Dendritic cell treated with granulocyte-macrophage colony-stimulating factor and Interleukin-4, amounts not matched to agents 40 ng/mL and 50 ng/mL, for 4 days (primary cell): ENCODE results near the gene LRRTM4.

Experiments
- H3K27ac Mint-ChIP-seq: one replicate; pipeline ENCODE4 v1.8.0; 2022; ENCODE audit warnings: mild to moderate bottlenecking, mixed read lengths
- H3K27me3 Mint-ChIP-seq: one replicate; pipeline ENCODE4 v1.8.0; 2022; ENCODE audit warnings: mild to moderate bottlenecking, mixed read lengths
- H3K36me3 Mint-ChIP-seq: one replicate; pipeline ENCODE4 v1.8.0; 2022; ENCODE audit warnings: low read depth, mixed read lengths
- H3K4me1 Mint-ChIP-seq: one replicate; pipeline ENCODE4 v1.8.0; 2022; ENCODE audit warnings: low read depth, mixed read lengths
- H3K4me3 Mint-ChIP-seq: one replicate; pipeline ENCODE4 v1.8.0; 2022; ENCODE audit warnings: mild to moderate bottlenecking, moderate library complexity, mixed read lengths
- H3K9me3 Mint-ChIP-seq: one replicate; pipeline ENCODE4 v1.8.0; 2022; ENCODE audit warnings: mixed read lengths
- intact Hi-C: fragments of 100-400 bp; cut with micrococcal nuclease; formaldehyde crosslinking; loops from one replicate; pipeline ENCODE4 v1.15.0; 2022

Gene LRRTM4

GRCh38 chr2:77521931-77522470, at the start of gene LRRTM4:
Gene LRRTM4 (minus strand): TSS chr2:77522376.
- intact Hi-C loops, result no loop called here
- no peak within 1 kb of the TSS for H3K27ac Mint-ChIP-seq
- H3K27me3 Mint-ChIP-seq, result no peaks in the 10 kb centered on the region
- H3K4me3 Mint-ChIP-seq, result no peak within 1 kb of the TSS
- no peaks in the 10 kb centered on the region for H3K9me3 Mint-ChIP-seq
- H3K4me1 Mint-ChIP-seq, result no peaks in the 10 kb centered on the region
- no peaks in the 10 kb centered on the region for H3K36me3 Mint-ChIP-seq

- no peak overlapping the region for H3K4me3 Mint-ChIP-seq
- no peaks in the 10 kb centered on the region for H3K4me1 Mint-ChIP-seq
- H3K27ac Mint-ChIP-seq, result no peak overlapping the region
- H3K9me3 Mint-ChIP-seq, result no peaks in the 10 kb centered on the region
- no peaks in the 10 kb centered on the region for H3K36me3 Mint-ChIP-seq
- intact Hi-C loops, result no loop called here
- H3K27me3 Mint-ChIP-seq, result no peaks in the 10 kb centered on the region
Observed at GRCh38 chr2:77571545-77571944, 49.4 kb upstream of the LRRTM4 start.

GRCh38 chr2:77567723-77568122, 45.5 kb upstream of the LRRTM4 start:
- Mint-ChIP-seq H3K27ac (no peak overlapping the region), H3K27me3 (no peaks in the 10 kb centered on the region), H3K4me1 (no peaks in the 10 kb centered on the region), H3K36me3 (no peaks in the 10 kb centered on the region), H3K4me3 (no peak overlapping the region), H3K9me3 (no peaks in the 10 kb centered on the region)
- intact Hi-C loops, result no loop called here

GRCh38 chr2:77566582-77566981, 44.4 kb upstream of the LRRTM4 start:
- intact Hi-C loops, result no loop called here
- Mint-ChIP-seq H3K27me3 (no peaks in the 10 kb centered on the region), H3K27ac (no peak overlapping the region), H3K9me3 (no peaks in the 10 kb centered on the region), H3K36me3 (no peaks in the 10 kb centered on the region), H3K4me1 (no peaks in the 10 kb centered on the region), H3K4me3 (no peak overlapping the region)

DNA sequence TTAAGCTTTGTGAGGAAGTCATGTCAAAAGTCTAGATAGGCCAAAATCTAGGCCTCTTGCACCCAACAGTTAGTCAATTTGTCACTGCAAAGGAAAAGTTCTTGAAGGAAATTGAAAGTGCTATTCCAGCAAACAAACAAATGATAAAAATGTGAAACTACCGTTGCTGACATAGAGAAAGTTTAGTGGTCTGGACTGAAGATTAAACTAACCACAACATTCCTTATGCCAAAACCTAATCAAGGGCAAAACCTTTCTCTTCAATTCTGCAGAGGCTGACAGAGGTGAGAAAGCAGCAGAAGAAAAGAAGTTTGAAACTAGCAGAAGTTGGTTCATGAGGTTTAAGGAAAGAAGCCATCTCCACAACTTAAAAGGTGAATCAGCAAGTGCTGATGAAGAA, 44.0 kb upstream of the LRRTM4 start:
- H3K27me3 Mint-ChIP-seq, result no peaks in the 10 kb centered on the region
- H3K36me3 Mint-ChIP-seq, result no peaks in the 10 kb centered on the region
- no peaks in the 10 kb centered on the region for H3K9me3 Mint-ChIP-seq
- intact Hi-C loops, result no loop called here
- no peak overlapping the region for H3K27ac Mint-ChIP-seq
- no peak overlapping the region for H3K4me3 Mint-ChIP-seq
- no peaks in the 10 kb centered on the region for H3K4me1 Mint-ChIP-seq

GRCh38 chr2:77552956-77553355, 30.8 kb upstream of the LRRTM4 start:
- H3K27me3 Mint-ChIP-seq, result no peaks in the 10 kb centered on the region
- no peaks in the 10 kb centered on the region for H3K4me1 Mint-ChIP-seq
- no peaks in the 10 kb centered on the region for H3K36me3 Mint-ChIP-seq
- intact Hi-C loops, result no loop called here
- no peak overlapping the region for H3K27ac Mint-ChIP-seq
- no peak overlapping the region for H3K4me3 Mint-ChIP-seq
- peaks cover 12% of the 10 kb centered on the region for H3K9me3 Mint-ChIP-seq

DNA sequence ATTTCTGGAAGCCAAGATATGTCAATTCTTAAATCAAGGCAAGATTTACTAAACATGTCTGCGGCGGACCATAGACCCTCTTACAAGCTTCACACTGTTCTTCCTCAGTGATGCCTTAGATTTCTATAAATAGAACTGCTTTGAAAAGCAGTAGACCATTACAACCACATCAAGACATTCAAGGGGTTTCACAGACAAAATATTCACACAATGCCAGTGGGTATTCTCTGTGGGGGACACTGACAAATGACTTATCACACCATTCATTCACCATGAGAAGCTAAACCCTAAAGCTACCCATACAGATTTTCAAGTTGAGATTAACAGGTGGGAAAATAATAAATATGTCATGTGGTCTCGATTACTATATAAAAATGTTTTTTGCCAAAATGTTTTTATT, 15.9 kb upstream of the LRRTM4 start:
- H3K36me3 Mint-ChIP-seq, result no peaks in the 10 kb centered on the region
- intact Hi-C loops, result no loop called here
- no peaks in the 10 kb centered on the region for H3K4me1 Mint-ChIP-seq
- H3K4me3 Mint-ChIP-seq, result no peak overlapping the region
- H3K27me3 Mint-ChIP-seq, result no peaks in the 10 kb centered on the region
- H3K27ac Mint-ChIP-seq, result no peak overlapping the region
- peaks cover 25% of the 10 kb centered on the region for H3K9me3 Mint-ChIP-seq

DNA sequence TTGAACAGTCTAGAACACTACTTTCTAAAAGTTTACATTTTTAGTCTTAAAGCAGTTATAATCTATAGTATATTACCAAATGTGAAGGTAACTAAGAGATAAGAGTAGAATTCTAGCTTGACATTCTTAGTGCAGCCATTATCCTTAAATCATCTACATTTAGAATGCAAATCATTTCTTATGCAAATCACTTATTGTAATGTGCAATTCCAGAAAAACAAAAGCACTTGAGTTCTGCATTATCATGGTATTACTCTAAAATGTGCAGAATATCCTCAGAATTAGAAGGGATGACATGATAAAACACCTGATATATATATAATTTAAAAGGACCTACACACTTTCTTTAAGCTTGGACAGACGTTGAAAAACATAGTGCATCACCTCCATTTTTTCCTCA, 712 bp upstream of the LRRTM4 start:
- intact Hi-C loops, result no loop called here
- Mint-ChIP-seq H3K4me3 (no peak overlapping the region), H3K27me3 (no peaks in the 10 kb centered on the region), H3K9me3 (no peaks in the 10 kb centered on the region), H3K4me1 (no peaks in the 10 kb centered on the region), H3K36me3 (no peaks in the 10 kb centered on the region), H3K27ac (no peak overlapping the region)

GRCh38 chr2:77521548-77521891, 656 bp downstream of the LRRTM4 start:
- intact Hi-C loops, result no loop called here
- H3K4me3 Mint-ChIP-seq, result no peak overlapping the region
- no peaks in the 10 kb centered on the region for H3K9me3 Mint-ChIP-seq
- no peaks in the 10 kb centered on the region for H3K27me3 Mint-ChIP-seq
- H3K36me3 Mint-ChIP-seq, result no peaks in the 10 kb centered on the region
- no peak overlapping the region for H3K27ac Mint-ChIP-seq
- H3K4me1 Mint-ChIP-seq, result no peaks in the 10 kb centered on the region

- Mint-ChIP-seq H3K9me3 (no peaks in the 10 kb centered on the region), H3K27ac (no peak overlapping the region), H3K4me1 (no peaks in the 10 kb centered on the region), H3K4me3 (no peak overlapping the region), H3K36me3 (no peaks in the 10 kb centered on the region), H3K27me3 (no peaks in the 10 kb centered on the region)
- intact Hi-C loops, result no loop called here
Observed at GRCh38 chr2:77520641-77521547, 1.3 kb downstream of the LRRTM4 start.

DNA sequence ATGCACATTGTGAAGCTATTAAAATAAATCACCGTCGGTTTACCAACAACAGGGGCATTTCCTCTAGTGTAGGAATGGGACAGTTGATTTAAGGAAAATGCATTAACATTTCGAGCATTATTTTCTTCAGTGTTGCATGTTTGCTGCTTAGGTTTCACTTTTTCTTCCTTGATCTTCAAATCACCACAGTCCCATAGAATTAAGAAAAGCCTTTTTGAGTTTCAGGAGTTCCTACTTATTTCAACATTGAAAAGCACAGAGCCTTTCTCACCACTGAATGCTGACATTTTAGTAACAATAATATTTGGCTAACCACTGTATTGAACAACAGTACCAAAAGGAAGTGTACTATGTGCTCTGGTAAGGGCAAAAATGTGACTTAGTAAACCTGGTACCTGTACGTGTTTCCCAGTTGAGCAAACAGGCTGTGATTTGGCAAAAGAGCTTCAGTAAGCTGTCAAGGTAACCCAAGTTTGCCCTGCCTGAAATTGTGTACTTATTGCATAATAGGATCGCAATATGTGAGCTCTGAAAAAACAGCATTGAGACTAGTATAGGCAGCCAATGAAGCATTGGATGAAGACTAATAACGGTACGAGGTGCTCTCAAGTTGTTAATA, 2.2 kb downstream of the LRRTM4 start:
- Mint-ChIP-seq H3K27ac (no peak overlapping the region), H3K4me3 (no peak overlapping the region), H3K4me1 (no peaks in the 10 kb centered on the region), H3K9me3 (no peaks in the 10 kb centered on the region), H3K36me3 (no peaks in the 10 kb centered on the region), H3K27me3 (no peaks in the 10 kb centered on the region)
- intact Hi-C loops, result no loop called here

GRCh38 chr2:77519164-77519887, 2.9 kb downstream of the LRRTM4 start:
- H3K27ac Mint-ChIP-seq, result no peak overlapping the region
- no peaks in the 10 kb centered on the region for H3K36me3 Mint-ChIP-seq

GRCh38 chr2:77518311-77518710, 3.9 kb downstream of the LRRTM4 start:
- Mint-ChIP-seq H3K27ac (no peak overlapping the region), H3K9me3 (no peaks in the 10 kb centered on the region), H3K36me3 (no peaks in the 10 kb centered on the region), H3K27me3 (no peaks in the 10 kb centered on the region), H3K4me1 (no peaks in the 10 kb centered on the region), H3K4me3 (no peak overlapping the region)
- intact Hi-C loops, result no loop called here

More at GRCh38 chr2:77519164-77519887, 2.9 kb downstream of the LRRTM4 start:
- Mint-ChIP-seq H3K4me1 (no peaks in the 10 kb centered on the region), H3K4me3 (no peak overlapping the region), H3K27me3 (no peaks in the 10 kb centered on the region), H3K9me3 (no peaks in the 10 kb centered on the region)
- intact Hi-C loops, result no loop called here

- no peaks in the 10 kb centered on the region for H3K9me3 Mint-ChIP-seq
Observed at GRCh38 chr2:77513191-77513590, 9.0 kb downstream of the LRRTM4 start.

More at GRCh38 chr2:77513191-77513590, 9.0 kb downstream of the LRRTM4 start:
- intact Hi-C loops, result no loop called here
- Mint-ChIP-seq H3K27ac (no peak overlapping the region), H3K4me1 (no peaks in the 10 kb centered on the region), H3K4me3 (no peak overlapping the region), H3K27me3 (no peaks in the 10 kb centered on the region), H3K36me3 (no peaks in the 10 kb centered on the region)
